ENCODE measurements around the gene DMD. TPM values are rescaled to one million over a fixed set of nuclear protein-coding genes. Genes with fewer than 3 reads are reported as not detected.

The DMD gene
- total and polyA plus RNA-seq, 2 donors (not counting 1 experiment from before 2014, with no cell fraction given): 5.1 to 7.2 TPM

DNA sequence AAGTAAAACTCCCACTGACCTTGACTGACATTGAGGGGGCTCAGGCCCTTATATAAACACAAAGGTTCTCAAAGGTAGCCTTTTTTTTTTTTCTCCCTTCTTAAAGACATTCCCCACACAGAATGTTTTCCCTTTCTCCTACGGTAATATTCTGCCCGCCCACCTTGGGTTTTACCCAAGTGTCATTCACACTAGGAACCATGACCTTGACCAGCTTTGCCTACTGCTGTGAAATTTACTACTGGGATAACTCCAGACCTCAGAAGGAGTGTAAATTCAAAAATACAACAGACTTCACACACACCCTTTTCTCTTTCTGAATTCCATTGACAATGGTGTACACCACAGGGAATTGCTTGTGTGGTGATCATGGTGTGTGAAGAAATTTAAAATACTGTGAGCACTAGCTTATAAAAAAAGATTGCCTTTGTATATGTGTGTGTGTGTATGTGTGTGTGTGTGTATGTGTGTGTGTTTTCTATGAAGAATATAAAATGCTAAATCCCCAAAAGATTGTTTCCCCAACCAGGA is 1550.0 kb downstream of the DMD start:
- no peak overlapping the region for H3K4me3 ChIP-seq (replicated peaks in 1 of 4; ENCODE audit: control extremely low read depth in 1 of 4, insufficient read depth in 1 of 4, low read depth in 3 of 4, low read length in 4 of 4)
- TF ChIP-seq EZH2 (IDR thresholded peaks at IDR 0.05; ENCODE audit: low read length, missing control alignments): no peak
- TF ChIP-seq, protein P1, sequence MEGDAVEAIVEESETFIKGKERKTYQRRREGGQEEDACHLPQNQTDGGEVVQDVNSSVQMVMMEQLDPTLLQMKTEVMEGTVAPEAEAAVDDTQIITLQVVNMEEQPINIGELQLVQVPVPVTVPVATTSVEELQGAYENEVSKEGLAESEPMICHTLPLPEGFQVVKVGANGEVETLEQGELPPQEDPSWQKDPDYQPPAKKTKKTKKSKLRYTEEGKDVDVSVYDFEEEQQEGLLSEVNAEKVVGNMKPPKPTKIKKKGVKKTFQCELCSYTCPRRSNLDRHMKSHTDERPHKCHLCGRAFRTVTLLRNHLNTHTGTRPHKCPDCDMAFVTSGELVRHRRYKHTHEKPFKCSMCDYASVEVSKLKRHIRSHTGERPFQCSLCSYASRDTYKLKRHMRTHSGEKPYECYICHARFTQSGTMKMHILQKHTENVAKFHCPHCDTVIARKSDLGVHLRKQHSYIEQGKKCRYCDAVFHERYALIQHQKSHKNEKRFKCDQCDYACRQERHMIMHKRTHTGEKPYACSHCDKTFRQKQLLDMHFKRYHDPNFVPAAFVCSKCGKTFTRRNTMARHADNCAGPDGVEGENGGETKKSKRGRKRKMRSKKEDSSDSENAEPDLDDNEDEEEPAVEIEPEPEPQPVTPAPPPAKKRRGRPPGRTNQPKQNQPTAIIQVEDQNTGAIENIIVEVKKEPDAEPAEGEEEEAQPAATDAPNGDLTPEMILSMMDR (conservative IDR thresholded peaks at IDR 0.05 in 1 of 2, IDR thresholded peaks at IDR 0.05 in 1 of 2; ENCODE audit: low read depth in 1 of 2, low read length in 2 of 2): no peak
- no peak overlapping the region for H3K4me2 ChIP-seq (ENCODE audit: extremely low read depth, insufficient read depth, low read length)
- H4K20me1 ChIP-seq (ENCODE audit: control insufficient read depth, extremely low read depth, insufficient read depth, low read length): no peaks in the 10 kb centered on the region
- no peak overlapping the region for H3K27ac ChIP-seq (ENCODE audit: insufficient read depth, low read length)
- no peaks in the 10 kb centered on the region for H3K4me1 ChIP-seq (ENCODE audit: control insufficient read depth, extremely low read depth, insufficient read depth, low read length)
- no peaks in the 10 kb centered on the region for H3K79me2 ChIP-seq (ENCODE audit: control insufficient read depth, insufficient read depth, low read length)
- H3K9ac ChIP-seq (ENCODE audit: insufficient read depth, low read length): no peak overlapping the region
- H3K27me3 ChIP-seq (ENCODE audit: control insufficient read depth, insufficient read depth, low read length): no peaks in the 10 kb centered on the region
- no peaks in the 10 kb centered on the region for H3K9me3 ChIP-seq (ENCODE audit: control insufficient read depth, insufficient read depth, low read depth, low read length)
- no peak overlapping the region for H2AFZ ChIP-seq (ENCODE audit: low read length)
- DNase-seq (ENCODE audit: low read depth in 2 of 2): no peak
- no peaks in the 10 kb centered on the region for H3K36me3 ChIP-seq (ENCODE audit: control insufficient read depth, insufficient read depth, low read length)

DNA sequence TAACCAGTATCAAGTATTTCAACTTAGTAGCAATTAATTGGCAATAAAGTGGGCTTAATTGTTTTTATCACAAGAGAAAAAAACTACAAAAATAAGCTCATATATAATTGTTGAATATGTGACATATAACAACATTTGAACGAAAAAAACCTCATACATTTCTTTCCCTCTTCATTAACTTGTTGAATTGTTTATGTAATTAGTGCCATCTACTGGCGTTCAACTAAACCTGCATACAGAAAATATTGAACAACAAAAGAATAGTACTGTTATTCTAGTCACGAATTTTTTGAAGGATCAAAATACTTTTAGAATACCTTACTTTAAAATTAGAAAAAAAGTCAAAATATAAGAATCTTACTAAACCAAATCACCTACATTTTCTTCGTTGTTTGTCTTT is 1553.0 kb downstream of the DMD start:
- Histone ChIP-seq H3K27me3 (ENCODE audit: control insufficient read depth, insufficient read depth, low read length) (no peaks in the 10 kb centered on the region), H3K27ac (ENCODE audit: insufficient read depth, low read length) (no peak overlapping the region), H3K4me1 (ENCODE audit: control insufficient read depth, extremely low read depth, insufficient read depth, low read length) (no peaks in the 10 kb centered on the region), H3K79me2 (ENCODE audit: control insufficient read depth, insufficient read depth, low read length) (no peaks in the 10 kb centered on the region), H3K4me3 (replicated peaks in 1 of 4; ENCODE audit: control extremely low read depth in 1 of 4, insufficient read depth in 1 of 4, low read depth in 3 of 4, low read length in 4 of 4) (no peak overlapping the region), H3K9ac (ENCODE audit: insufficient read depth, low read length) (no peak overlapping the region), H4K20me1 (ENCODE audit: control insufficient read depth, extremely low read depth, insufficient read depth, low read length) (no peaks in the 10 kb centered on the region), H3K36me3 (ENCODE audit: control insufficient read depth, insufficient read depth, low read length) (no peaks in the 10 kb centered on the region), H2AFZ (ENCODE audit: low read length) (no peak overlapping the region), H3K4me2 (ENCODE audit: extremely low read depth, insufficient read depth, low read length) (no peak overlapping the region), H3K9me3 (ENCODE audit: control insufficient read depth, insufficient read depth, low read depth, low read length) (no peaks in the 10 kb centered on the region)
- TF ChIP-seq, protein P1 (conservative IDR thresholded peaks at IDR 0.05 in 1 of 2, IDR thresholded peaks at IDR 0.05 in 1 of 2; ENCODE audit: low read depth in 1 of 2, low read length in 2 of 2): peak in 1 of 2 donors; percentile 40
- no peak for TF ChIP-seq EZH2 (IDR thresholded peaks at IDR 0.05; ENCODE audit: low read length, missing control alignments)
- peak; percentile 30 to 50 for DNase-seq (ENCODE audit: low read depth in 2 of 2)

DNA sequence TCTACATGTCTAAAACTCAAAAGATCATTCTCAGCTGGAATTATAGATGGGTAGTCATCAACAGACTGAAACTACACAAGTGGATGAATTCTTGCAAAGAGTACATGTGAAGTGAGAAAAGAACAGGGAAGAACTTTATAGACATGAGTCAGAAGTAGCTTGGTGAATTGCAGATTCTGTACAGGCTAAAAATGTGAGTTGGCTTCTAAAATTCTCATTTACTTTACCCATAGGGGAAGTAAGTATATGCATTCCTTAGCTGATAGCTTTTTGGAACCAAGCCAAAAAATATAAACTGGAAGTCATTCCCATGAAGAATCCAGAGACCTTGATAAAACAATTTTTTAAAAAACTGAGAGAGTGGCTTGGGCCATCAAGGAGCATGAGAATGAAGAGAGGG is 1555.3 kb downstream of the DMD start:
- no peak overlapping the region for H3K4me3 ChIP-seq (replicated peaks in 1 of 4; ENCODE audit: control extremely low read depth in 1 of 4, insufficient read depth in 1 of 4, low read depth in 3 of 4, low read length in 4 of 4)
- H2AFZ ChIP-seq (ENCODE audit: low read length): no peak overlapping the region
- H4K20me1 ChIP-seq (ENCODE audit: control insufficient read depth, extremely low read depth, insufficient read depth, low read length): no peaks in the 10 kb centered on the region
- H3K36me3 ChIP-seq (ENCODE audit: control insufficient read depth, insufficient read depth, low read length): no peaks in the 10 kb centered on the region
- TF ChIP-seq, protein P1 (conservative IDR thresholded peaks at IDR 0.05 in 1 of 2, IDR thresholded peaks at IDR 0.05 in 1 of 2; ENCODE audit: low read depth in 1 of 2, low read length in 2 of 2): no peak
- no peak for TF ChIP-seq EZH2 (IDR thresholded peaks at IDR 0.05; ENCODE audit: low read length, missing control alignments)
- no peaks in the 10 kb centered on the region for H3K79me2 ChIP-seq (ENCODE audit: control insufficient read depth, insufficient read depth, low read length)
- H3K27ac ChIP-seq (ENCODE audit: insufficient read depth, low read length): no peak overlapping the region
- H3K4me2 ChIP-seq (ENCODE audit: extremely low read depth, insufficient read depth, low read length): no peak overlapping the region
- H3K27me3 ChIP-seq (ENCODE audit: control insufficient read depth, insufficient read depth, low read length): no peaks in the 10 kb centered on the region
- no peaks in the 10 kb centered on the region for H3K9me3 ChIP-seq (ENCODE audit: control insufficient read depth, insufficient read depth, low read depth, low read length)
- no peak overlapping the region for H3K9ac ChIP-seq (ENCODE audit: insufficient read depth, low read length)
- no peaks in the 10 kb centered on the region for H3K4me1 ChIP-seq (ENCODE audit: control insufficient read depth, extremely low read depth, insufficient read depth, low read length)
- peak; percentile 8 to 53 for DNase-seq (ENCODE audit: low read depth in 2 of 2)
